NOMO-1 (cell line): Measurements from ENCODE around the gene RNASE12.
A peak's percentile ranks its signal among the peaks of the same experiment; 100 is the strongest.
"Not testable (repeated sequence)": the region's sequence is repeated elsewhere in the genome, so short reads cannot be mapped to it uniquely, and the experiment has no call there.

Experiments used
- DNase-seq, 2 experiments: peaks; one replicate each; lab custom pipeline; 2025; ENCODE audit not compliant: unreplicated experiment in 2 of 2; lab: John Stamatoyannopoulos, UW

Gene RNASE12

DNA sequence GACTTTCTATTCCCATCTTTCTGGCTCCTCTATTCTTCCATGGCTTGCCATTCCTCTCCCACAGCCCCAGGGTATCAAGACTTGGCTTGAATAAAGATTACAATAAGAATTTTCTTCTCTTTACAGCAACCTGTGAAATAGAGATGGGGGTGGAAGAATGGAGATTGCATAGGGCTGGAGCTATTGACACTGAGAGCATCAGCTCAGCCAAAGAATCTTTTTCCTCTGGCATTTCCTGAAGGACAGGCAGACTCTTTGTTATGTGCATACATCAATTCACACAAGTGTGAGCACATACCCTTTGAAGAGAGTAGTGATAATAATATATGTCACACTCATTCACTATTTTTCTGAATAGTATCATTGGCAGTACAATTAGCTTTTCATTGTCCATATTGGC lies 8.0 kb downstream of the RNASE12 start:
- DNase-seq, result no peak

DNA sequence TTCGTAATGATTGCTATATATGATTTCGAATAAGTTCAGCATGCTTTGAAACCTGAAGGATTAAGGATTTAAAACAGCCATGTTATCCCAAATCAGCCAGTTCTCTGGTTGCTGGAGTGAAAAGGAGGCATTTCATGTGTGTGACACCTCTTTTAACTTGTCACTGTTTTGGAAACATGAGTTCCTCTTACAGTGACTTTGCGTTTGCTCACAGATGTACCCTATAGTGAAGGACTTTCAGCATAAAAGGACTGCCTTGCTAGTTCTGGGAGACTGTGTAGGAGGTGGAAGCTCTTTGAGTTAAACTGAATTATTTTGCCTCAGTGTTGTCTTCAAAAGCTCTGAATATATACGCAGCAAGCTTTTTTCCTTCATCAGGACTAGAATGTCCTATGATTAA lies 10.9 kb downstream of the RNASE12 start:
- DNase-seq, result peak in 1 of 2 experiments; percentile 27

DNA sequence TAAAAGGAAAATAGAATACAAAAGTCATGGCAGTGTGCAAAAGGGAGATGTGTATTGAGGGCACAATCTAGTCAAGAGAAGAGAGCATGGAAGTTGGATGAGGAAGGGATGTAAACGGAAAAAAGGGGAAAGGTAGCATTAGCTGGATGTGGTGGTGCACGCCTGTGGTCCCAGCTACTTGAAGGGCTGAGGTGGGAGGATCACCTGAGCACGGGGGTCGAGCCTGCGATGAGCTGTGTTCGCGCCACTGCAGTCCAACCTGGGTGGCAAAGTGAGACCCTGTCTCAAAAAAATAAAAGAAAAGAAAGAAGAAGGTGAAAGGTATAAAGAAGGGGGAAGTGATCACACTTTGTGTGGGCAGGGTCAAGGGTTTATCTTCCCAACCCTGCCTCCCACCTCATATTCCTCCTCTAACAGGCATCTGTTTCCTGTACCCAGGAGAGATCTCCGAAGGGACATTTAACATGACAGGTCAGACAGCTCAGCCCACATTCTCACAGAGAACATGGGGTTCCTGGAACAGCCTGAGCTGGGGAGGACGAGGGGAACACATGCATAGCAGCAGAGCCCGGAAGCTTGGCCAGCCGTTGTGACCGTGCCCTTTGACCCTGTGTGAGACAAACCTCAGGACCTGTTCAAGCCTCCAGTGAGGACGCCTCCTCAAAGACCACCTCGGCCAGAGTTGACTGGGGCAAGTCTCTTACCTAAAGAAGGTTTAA lies 12.2 kb downstream of the RNASE12 start:
- DNase-seq, result no peak

DNA sequence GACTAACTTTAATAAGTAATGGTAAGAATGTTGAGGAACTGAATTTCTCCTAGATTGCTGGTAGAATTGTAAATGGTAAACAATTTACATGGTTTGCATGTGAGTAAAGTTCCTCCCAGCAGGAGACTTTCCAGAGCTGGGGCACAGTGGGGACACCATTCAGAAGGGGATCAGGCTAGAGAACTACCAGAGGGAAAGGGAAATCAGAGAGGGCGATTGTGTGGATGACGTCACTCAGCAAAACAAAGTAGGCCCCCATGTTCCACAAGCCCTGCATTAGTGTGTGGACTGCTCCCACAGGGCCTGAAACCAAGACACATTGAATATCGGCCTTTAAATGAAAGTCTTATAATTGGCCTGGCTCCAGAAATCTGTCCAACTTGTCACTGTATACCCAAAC lies 12.9 kb downstream of the RNASE12 start:
- DNase-seq, result no peak

DNA sequence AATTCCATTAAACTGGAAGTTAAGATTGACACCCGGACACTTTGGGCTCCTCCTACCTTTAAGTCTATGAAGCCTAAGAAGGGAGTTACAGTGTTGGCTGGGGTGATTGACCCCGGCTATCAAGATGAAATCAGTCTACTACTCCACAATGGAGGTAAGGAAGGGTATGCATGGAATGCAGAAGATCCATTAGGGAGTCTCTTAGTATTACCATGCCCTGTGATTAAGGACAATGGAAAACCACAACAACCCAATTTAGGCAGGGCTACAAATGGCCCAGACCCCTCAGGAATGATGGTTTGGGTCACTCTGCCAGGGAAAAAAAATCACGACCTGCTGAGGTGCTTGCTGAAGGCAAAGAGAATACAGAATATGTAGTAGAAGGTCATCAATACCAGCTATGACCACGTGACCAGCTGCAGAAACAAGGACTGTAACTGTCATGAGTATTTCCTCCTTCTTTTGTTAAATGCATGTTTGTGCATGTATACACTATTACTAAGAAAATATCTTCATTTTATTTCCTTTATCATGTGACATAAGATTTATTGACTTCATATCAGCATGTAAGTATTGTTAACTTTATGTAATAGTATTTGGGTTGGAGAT lies 18.7 kb downstream of the RNASE12 start:
- DNase-seq, result not testable (repeated sequence)

DNA sequence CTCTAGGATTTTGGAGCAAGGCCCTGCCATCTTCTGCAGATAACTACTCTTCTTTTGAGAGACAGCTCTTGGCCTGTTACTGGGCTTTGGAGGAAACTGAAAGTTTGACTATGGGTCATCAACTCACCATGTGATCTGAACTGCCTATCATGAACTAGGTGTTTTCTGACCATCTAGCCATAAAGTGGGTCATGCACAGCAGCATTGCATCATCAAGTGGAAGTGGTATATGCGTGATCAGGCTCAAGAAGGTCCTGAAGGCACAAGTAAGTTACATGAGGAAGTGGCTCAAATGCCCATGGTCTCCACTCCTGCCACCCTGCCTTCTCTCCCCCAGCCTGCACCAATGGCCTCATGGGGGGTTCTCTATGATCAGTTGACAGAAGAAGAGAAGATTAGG lies 20.5 kb downstream of the RNASE12 start:
- DNase-seq, result peak; percentile 8 to 36

DNA sequence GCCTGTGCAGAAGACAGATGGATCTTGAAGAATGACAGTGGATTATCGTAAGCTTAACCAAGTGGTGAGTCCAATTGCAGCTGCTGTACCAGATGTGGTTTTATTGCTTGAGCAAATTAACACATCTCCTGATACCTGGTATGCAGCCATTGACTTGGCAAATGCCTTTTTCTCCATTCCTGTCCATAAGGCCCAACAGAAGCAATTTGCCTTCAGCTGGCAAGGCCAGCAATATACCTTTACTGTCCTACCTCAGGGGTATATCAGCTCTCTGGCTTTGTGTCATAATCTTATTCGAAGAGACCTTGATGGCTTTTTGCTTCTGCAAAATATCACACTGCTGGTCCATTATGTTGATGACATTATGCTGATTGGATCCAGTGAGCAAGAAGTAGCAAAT lies 21.3 kb downstream of the RNASE12 start:
- not testable (repeated sequence) for DNase-seq

DNA sequence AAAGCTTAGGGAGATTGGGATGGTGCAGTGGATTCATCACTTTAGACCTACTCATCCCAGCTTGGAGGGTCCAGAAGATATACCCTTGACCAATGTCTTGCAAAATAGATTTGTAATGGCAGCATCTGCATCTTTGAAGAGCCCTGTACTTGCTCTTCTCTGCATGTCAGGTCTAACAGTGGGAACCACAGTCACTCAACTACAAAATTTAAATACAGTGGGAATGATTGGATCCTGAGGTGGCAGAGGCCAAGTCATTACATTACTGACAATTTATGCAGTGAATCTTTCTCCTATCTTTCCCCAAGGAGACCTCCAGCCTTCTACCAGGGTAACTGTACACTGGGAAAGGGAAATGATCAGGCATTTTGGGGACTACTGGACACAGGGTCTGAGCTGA lies 22.1 kb downstream of the RNASE12 start:
- DNase-seq, result no peak

DNA sequence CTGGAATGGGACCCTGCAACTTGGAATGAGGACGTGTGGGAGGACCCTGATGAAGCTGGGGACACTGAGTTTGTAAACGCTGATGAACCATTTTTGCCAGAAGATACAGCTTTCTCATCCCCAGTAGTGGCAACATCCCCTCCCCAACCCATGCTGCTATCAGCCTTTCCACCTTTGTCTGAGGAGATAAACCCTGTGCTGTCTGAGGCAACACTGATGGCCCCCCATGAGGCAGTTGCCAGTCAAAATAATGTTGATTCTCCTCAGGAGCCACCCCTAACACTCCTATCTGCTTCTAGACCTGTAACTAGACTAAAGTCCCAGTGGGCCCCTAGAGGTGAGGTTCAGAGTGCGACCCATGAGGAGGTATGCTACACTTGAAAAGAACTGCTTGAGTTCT lies 22.8 kb downstream of the RNASE12 start:
- DNase-seq, result no peak

DNA sequence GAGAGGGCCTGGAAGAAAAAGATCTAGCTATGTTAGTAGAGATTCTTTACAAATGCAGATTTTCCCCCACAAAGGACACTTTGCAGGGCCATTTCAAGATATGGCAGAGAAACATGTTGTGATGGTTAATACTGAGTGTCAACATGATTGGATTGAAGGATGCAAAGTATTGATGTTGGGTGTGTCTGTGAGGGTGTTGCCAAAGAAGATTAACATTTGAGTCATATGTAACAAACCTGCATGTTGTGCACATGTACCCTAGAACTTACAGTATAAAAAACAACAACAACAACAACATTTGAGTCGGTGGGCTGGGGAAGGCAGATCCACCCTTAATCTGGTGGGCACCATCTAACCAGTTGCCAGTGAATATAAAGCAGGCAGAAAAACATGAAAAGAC lies 24.0 kb downstream of the RNASE12 start:
- not testable (repeated sequence) for DNase-seq

DNA sequence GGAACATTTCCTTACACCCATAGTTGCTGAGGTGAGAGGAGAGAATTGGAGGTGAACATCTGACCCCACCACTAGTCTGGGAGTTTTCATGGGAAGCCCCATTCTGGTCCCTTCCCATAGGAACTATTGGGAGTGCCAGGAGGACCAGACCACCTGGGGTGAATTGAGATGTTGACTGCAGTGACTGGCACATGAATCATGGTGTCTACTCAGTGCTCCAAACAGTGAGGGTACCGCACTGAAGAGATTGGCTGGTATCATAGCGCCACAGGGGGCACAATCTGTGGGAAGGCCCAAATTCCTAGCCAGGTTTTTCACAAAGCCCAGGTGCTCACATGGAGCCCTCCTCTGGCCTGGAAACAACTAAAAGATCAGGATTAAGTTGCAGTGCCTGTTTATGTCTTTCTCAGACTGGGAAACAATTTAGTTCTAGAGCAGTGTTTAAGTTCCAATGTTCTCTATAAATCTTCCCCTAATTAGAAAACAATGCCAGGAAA lies 26.6 kb downstream of the RNASE12 start:
- DNase-seq, result no peak

DNA sequence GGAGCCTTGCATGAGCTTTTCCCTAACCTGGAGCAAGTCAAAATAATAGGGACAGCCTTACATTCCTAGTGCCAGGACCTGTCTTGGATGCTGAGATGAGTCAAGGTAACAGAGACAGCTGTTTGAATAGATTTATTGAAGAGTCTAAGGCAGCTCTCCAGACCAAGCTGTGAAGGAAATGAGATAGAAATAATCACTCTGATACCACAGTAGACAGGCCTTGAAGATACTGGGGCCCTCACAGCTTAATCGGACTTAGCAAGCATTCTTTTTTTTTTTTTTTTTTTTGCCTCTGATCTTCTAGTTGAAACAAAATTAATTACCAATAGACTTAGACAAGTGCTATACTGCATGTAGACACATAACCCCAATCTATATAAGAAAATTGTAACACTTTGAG lies 27.2 kb downstream of the RNASE12 start:
- no peak for DNase-seq

DNA sequence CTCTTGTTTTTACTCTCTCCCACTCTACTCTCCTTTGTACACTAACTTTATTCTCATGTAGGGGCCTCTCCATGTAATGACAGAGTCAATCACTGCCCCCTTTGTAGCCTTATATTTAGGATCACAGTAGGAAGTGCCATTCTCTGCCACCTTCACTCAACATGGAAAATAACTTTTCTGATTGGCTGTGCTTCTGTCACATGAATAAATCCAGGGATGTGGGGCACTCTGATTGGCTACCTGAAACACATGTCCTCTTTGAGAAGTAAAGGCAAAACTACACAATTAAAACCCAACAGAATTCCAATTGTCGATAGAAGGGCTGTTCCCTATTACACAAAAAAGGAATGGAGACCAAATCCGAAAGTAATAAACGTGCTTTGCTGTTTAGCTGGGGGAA lies 30.2 kb downstream of the RNASE12 start, which contains the start of gene RNASE9:
RNASE9 (minus strand) TSS at position 87 of the 400 bp plus-strand sequence.
- no peak for DNase-seq

DNA sequence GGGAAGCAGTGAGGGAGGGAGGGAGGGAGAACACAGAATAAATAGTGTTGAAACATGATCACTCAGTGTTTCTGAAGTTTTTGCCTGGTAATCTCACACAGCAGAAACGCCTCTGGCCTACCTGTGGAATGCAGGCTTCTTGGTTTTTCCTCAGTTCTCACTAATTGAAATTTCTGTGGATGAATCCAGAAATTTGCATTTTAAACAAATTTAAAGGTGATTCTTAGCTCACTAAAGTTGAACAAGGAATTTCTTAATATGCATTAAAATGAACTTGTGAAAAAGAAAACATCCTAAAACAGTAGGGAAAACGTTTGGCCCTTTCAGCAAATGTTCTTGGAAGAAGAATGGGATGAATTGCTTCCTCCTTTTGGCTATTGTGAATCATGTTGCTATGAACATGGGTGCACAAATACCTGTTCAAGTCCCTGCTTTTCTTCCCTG lies 31.7 kb downstream of the RNASE12 start:
- no peak for DNase-seq

DNA sequence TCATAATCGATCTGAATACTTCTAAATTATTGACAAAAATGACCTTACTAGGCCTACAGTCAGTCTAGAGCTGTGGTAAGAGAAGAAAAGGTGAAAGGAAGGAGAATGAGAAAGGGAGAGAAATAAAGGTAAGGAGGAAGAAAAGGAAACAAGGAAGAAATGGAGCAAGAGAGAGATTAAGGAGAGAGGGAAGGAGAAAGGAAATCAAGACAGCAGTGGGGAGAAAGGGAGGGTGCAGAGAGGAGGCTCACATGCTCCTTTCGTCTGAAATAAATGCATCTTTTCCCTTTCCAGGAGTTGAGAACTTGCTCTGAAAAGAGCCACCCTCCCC lies 34.0 kb downstream of the RNASE12 start:
- DNase-seq, result no peak

DNA sequence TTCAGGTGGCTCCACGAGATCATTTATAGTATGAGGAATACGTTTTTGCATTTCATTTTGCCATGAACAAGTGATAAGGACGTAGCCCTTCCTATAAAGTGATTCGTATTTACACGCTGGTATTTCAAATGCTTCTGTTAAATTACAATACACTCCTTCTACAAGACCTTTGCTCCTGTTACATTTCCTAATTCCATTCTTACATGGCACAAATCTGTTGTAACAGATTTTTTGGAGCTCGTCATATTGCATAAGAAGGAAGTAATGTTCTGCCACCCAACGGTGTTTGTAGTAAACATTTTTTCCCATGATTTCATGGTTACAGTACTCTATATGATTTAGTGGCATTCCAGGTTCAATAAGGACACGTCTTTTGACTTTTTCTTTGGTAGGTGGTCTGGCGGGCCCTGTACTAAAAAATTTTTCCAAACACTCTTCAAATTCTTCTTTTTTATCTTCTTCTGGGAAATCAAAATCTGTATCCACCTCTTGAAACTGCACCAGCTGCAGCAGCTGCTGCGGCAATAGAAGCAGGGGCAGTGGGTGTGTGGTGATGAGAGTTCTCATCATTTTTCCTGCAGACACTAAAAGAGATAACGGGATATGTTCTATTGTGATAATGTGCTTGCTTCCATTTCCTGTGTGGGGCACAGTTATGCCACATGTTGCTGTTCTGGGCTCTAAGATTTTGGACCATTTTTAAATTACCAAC lies 34.5 kb downstream of the RNASE12 start:
- DNase-seq, result peak; percentile 38 to 55

DNA sequence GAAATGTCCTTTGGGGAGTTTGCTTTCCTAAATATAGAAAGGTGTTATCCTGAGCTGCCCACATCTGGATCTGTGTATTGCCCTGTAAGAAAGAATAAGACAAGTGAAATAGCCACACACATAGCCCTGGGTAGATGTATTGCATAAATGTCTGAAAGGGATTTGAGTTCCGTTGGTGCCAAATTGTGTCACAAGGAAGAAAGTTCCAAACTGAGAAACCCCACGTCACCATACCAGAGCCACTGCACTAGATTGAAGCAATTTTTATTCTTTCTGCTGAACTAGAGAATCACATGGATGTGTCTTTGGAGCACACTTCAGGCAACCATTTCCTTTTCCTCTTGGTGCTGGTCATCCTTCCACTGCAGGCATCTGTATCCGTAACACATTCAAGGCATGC lies 35.3 kb downstream of the RNASE12 start:
- no peak for DNase-seq

DNA sequence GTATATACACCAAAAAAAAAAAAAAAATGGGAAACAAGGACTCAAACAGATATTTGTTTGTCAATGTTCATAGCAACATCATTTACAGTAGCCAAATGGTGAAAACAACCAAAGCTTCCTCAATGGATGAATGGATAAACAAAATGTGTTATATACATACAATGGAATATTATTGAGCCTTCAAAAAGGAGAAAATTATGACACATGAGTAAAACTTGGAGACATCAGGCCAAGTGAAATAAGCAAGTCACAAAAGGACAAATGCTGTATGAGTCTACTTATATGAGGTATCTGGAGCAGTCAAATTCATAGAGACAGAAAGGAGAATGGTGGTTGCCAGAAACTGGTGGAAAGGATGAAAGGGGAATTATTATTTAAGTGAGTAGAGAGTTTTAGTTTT lies 38.2 kb downstream of the RNASE12 start:
- DNase-seq, result no peak

DNA sequence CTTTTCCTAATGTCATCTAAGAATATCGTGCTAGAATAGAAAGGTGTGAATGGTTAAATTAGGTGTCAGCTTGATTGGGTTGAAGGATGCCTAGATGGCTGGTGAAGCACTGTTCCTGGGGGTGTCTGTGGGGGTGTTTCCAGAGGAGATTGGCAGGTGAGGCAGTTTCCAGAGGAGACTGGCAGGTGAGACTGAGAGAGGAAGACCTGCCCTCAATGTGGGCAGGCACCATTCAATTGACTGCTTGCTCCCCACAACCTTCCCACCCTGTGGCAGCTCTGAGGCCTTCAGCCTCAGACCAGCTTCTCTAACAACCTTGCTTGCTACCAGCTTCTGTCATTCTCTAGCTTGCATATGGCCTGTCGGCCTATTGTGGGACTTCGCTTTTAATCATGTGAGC lies 39.6 kb downstream of the RNASE12 start:
- DNase-seq, result no peak

DNA sequence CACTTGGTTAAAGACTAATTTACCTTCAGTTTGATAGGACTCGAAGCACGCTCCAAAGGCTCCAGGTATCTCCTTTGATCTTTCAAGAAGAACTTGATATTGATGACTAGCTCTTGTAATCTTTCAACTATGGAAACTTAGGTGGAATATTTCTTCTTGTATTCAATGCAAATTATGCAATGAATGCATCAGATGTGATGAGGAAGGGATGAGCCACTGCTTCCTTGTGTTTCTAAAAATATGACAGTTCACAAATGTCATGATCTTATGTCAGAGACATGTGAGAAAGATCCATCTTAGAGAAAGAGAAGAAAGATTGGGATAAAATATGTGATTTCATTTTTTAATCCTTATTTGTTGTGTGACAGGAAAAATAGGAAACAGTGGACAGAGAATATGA lies 40.2 kb downstream of the RNASE12 start:
- no peak for DNase-seq

DNA sequence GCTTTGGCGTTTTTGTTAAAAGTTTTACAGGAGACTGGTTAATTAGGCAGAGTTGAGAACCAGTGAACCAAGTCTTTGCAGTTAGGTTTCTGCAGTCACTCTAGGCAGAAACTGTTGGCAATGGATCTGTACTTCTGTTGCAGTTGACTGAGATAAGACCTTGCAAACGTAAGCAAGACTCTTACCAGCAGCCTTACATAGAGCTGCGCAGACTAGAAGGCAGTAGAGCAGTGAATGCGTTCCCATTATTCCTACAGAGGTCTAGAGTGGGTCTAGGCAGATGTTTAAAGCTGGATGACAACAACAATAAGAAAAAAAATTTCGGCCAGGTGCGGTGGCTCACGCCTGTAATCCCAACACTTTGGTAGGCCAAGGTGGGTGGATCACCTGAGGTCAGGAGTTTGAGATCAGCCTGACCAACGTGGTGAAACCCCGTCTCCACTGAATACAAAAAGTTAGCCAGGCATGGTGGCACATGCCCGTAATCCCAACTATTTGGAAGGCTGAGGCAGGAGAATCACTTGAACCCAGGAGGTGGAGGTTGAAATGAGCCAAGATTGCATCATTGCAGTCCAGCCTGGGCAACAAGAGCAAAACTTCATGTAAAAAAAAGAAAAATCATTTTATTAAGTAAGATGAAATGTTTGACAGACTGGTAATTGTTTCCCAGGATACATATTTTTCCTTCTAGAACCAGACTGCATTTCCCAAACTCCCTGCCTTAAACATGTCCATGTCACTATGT lies 42.6 kb downstream of the RNASE12 start:
- no peak for DNase-seq
